NCI-H146 treated with DMSO at 0.1 percent for 48 hours (cell line): Measurements from ENCODE around the gene UBE2G2.
A peak's percentile ranks its signal among the peaks of the same experiment; 100 is the strongest.

Source experiments
- DNase-seq: peaks from one replicate; lab custom pipeline; 2025; ENCODE audit not compliant: unreplicated experiment; lab: John Stamatoyannopoulos, UW

The UBE2G2 gene

GRCh38 chr21:44801468-44802395 lies at the start of gene UBE2G2:
UBE2G2 (minus strand) TSS chr21:44801820; CDS start chr21:44801748, 72 bp downstream.
- DNase-seq, result peak; percentile 32

- no peak for DNase-seq
These were observed 49.5 kb upstream of the UBE2G2 start for GRCh38 chr21:44850905-44851657.

GRCh38 chr21:44850208-44850800 lies 48.7 kb upstream of the UBE2G2 start:
- DNase-seq, result no peak

- DNase-seq, result no peak
These were observed 48.1 kb upstream of the UBE2G2 start for GRCh38 chr21:44849616-44850130.

GRCh38 chr21:44848821-44849521 lies 47.4 kb upstream of the UBE2G2 start:
- no peak for DNase-seq

- no peak for DNase-seq
These were observed 45.8 kb upstream of the UBE2G2 start for GRCh38 chr21:44847261-44848056.

- DNase-seq, result no peak
These were observed 45.1 kb upstream of the UBE2G2 start for GRCh38 chr21:44846485-44847260.

GRCh38 chr21:44846224-44846484 lies 44.5 kb upstream of the UBE2G2 start:
- no peak for DNase-seq

GRCh38 chr21:44845418-44846223 lies 44.0 kb upstream of the UBE2G2 start:
- DNase-seq, result peak; percentile 4

GRCh38 chr21:44844256-44844655 lies 42.6 kb upstream of the UBE2G2 start:
- DNase-seq, result no peak

GRCh38 chr21:44842721-44843445 lies 41.3 kb upstream of the UBE2G2 start:
- DNase-seq, result no peak

GRCh38 chr21:44842087-44842486 lies 40.5 kb upstream of the UBE2G2 start:
- no peak for DNase-seq

GRCh38 chr21:44840771-44841170 lies 39.2 kb upstream of the UBE2G2 start:
- no peak for DNase-seq

GRCh38 chr21:44838951-44839350 lies 37.3 kb upstream of the UBE2G2 start:
- no peak for DNase-seq

GRCh38 chr21:44838039-44838895 lies 36.6 kb upstream of the UBE2G2 start:
- DNase-seq, result no peak

GRCh38 chr21:44837537-44837936 lies 35.9 kb upstream of the UBE2G2 start:
- no peak for DNase-seq
